Measurements from ENCODE around the gene MARCO. TPM values are rescaled to one million over a fixed set of nuclear protein-coding genes. Genes with fewer than 3 reads are reported as not detected.
A peak's percentile ranks its signal among the peaks of the same experiment; 100 is the strongest.
"Not testable (repeated sequence)": the region's sequence is repeated elsewhere in the genome, so short reads cannot be mapped to it uniquely, and the experiment has no call there.

Gene MARCO
- total RNA-seq, 5 donors from 2014 or later (not counting 1 experiment from before 2014, with no cell fraction given): 0.13 to 0.67 (median 0.47) TPM; not detected in 2

- peaks cover 2% of the 10 kb centered on the region for H3K9me3 ChIP-seq
- WGBS (ENCODE audit: insufficient coverage): no CpG with 5 or more reads among the region's 1 CpG
- Mint-ChIP-seq H3K27me3 (peaks cover 0 to 11% of the 10 kb centered on the region in 2 donors), H3K36me3 (peaks cover 7% of the 10 kb centered on the region), H3K4me1 (peaks cover 9 to 14% (median 11%) of the 10 kb centered on the region in 3 donors), H3K4me3 (no peak overlapping the region), H3K27ac (no peak overlapping the region), H3K9me3 (peaks cover 7 to 8% (median 7%) of the 10 kb centered on the region in 3 donors)
- POLR2A ChIA-PET: no interaction called here
- no peak for ATAC-seq (replicated peaks in 1 of 4)
- H3K27ac ChIP-seq (ENCODE audit: low read length): no peak overlapping the region
- CTCF ChIA-PET: no interaction called here
- peaks cover 0 to 7% of the 10 kb centered on the region in 2 experiments for H3K27me3 ChIP-seq (replicated peaks in 1 of 2; ENCODE audit: control insufficient read depth in 2 of 2, extremely low read depth in 1 of 2, insufficient read depth in 2 of 2, low read length in 1 of 2)
- no peaks in the 10 kb centered on the region for H3K36me3 ChIP-seq (ENCODE audit: control insufficient read depth in 2 of 2, extremely low read depth in 1 of 2, insufficient read depth in 1 of 2, low read length in 1 of 2)
- H3K4me1 ChIP-seq (ENCODE audit: control insufficient read depth in 1 of 2, extremely low read depth in 1 of 2, insufficient read depth in 2 of 2, low read length in 2 of 2): peaks cover 0 to 3% of the 10 kb centered on the region in 2 experiments
- H3K4me3 ChIP-seq (ENCODE audit: control insufficient read depth in 1 of 2, extremely low read depth in 1 of 2, low read length in 1 of 2): no peak overlapping the region
- no peak for DNase-seq
These were observed 4.2 kb upstream of the MARCO start for GRCh38 chr2:118937817-118938216.

GRCh38 chr2:118939994-118940393 lies 2.0 kb upstream of the MARCO start:
- no peaks in the 10 kb centered on the region for H3K36me3 Mint-ChIP-seq
- H3K4me1 ChIP-seq (ENCODE audit: control insufficient read depth in 1 of 2, extremely low read depth in 1 of 2, insufficient read depth in 2 of 2, low read length in 2 of 2): peaks cover 0 to 3% of the 10 kb centered on the region in 2 experiments
- ChIA-PET POLR2A (no interaction called here), CTCF (no interaction called here)
- no peak for ATAC-seq (replicated peaks in 1 of 4)
- H3K27me3 Mint-ChIP-seq: peaks cover 0 to 11% of the 10 kb centered on the region in 2 donors
- peak overlapping the region in 1 of 3 donors; percentile 5 for H3K4me3 Mint-ChIP-seq
- H3K9me3 Mint-ChIP-seq: no peaks in the 10 kb centered on the region
- no peak overlapping the region for H3K27ac Mint-ChIP-seq
- H3K9me3 ChIP-seq: no peaks in the 10 kb centered on the region
- H3K27ac ChIP-seq (ENCODE audit: low read length): no peak overlapping the region
- H3K4me1 Mint-ChIP-seq: peaks cover 9 to 14% (median 11%) of the 10 kb centered on the region in 3 donors
- no peak for DNase-seq
- no peak overlapping the region for H3K4me3 ChIP-seq (ENCODE audit: control insufficient read depth in 1 of 2, extremely low read depth in 1 of 2, low read length in 1 of 2)
- peaks cover 0 to 11% of the 10 kb centered on the region in 2 experiments for H3K27me3 ChIP-seq (replicated peaks in 1 of 2; ENCODE audit: control insufficient read depth in 2 of 2, extremely low read depth in 1 of 2, insufficient read depth in 2 of 2, low read length in 1 of 2)
- no peaks in the 10 kb centered on the region for H3K36me3 ChIP-seq (ENCODE audit: control insufficient read depth in 2 of 2, extremely low read depth in 1 of 2, insufficient read depth in 1 of 2, low read length in 1 of 2)

- H3K4me1 Mint-ChIP-seq: peaks cover 9 to 14% (median 11%) of the 10 kb centered on the region in 3 donors
- ChIA-PET POLR2A (no interaction called here), CTCF (no interaction called here)
- 43% methylated on average over 6 of the region's 9 CpGs for WGBS (ENCODE audit: insufficient coverage)
- peak overlapping the region in 1 of 3 donors; percentile 5 for H3K4me3 Mint-ChIP-seq
- no peaks in the 10 kb centered on the region for H3K36me3 ChIP-seq (ENCODE audit: control insufficient read depth in 2 of 2, extremely low read depth in 1 of 2, insufficient read depth in 1 of 2, low read length in 1 of 2)
- ATAC-seq (replicated peaks in 1 of 4) (peak in 3 of 4 experiments; percentile 55 to 65 (median 60)), DNase-seq (peak in 2 of 35 experiments; percentile 2 to 15)
- no peaks in the 10 kb centered on the region for H3K36me3 Mint-ChIP-seq
- no peaks in the 10 kb centered on the region for H3K9me3 ChIP-seq
- H3K9me3 Mint-ChIP-seq: no peaks in the 10 kb centered on the region
- peak overlapping the region; percentile 31 to 76 for H3K27ac Mint-ChIP-seq
- H3K4me3 ChIP-seq (ENCODE audit: control insufficient read depth in 1 of 2, extremely low read depth in 1 of 2, low read length in 1 of 2): no peak overlapping the region
- H3K27me3 Mint-ChIP-seq: peaks cover 0 to 11% of the 10 kb centered on the region in 2 donors
- H3K4me1 ChIP-seq (ENCODE audit: control insufficient read depth in 1 of 2, extremely low read depth in 1 of 2, insufficient read depth in 2 of 2, low read length in 2 of 2): peaks cover 0 to 3% of the 10 kb centered on the region in 2 experiments
- H3K27me3 ChIP-seq (replicated peaks in 1 of 2; ENCODE audit: control insufficient read depth in 2 of 2, extremely low read depth in 1 of 2, insufficient read depth in 2 of 2, low read length in 1 of 2): peaks cover 0 to 11% of the 10 kb centered on the region in 2 experiments
- H3K27ac ChIP-seq (ENCODE audit: low read length): no peak overlapping the region
These were observed 1.4 kb upstream of the MARCO start for GRCh38 chr2:118940486-118941120.

GRCh38 chr2:118943286-118943685 lies 1.3 kb downstream of the MARCO start:
- CTCF ChIA-PET: interaction anchor here in 1 of 2 donors (0.8 kb wide), 1 partner anchor 62 kb away, joined by 3 read pairs; no protein-coding TSS in a partner anchor

GRCh38 chr2:118945881-118946280 lies 3.9 kb downstream of the MARCO start:
- no peaks in the 10 kb centered on the region for H3K4me1 ChIP-seq (ENCODE audit: control insufficient read depth in 1 of 2, extremely low read depth in 1 of 2, insufficient read depth in 2 of 2, low read length in 2 of 2)
- no peaks in the 10 kb centered on the region for H3K36me3 Mint-ChIP-seq
- H3K9me3 ChIP-seq: no peaks in the 10 kb centered on the region
- WGBS (ENCODE audit: insufficient coverage): no CpG with 5 or more reads among the region's 3 CpGs
- POLR2A ChIA-PET: no interaction called here
- peaks cover 1 to 8% (median 4%) of the 10 kb centered on the region in 3 donors for H3K4me1 Mint-ChIP-seq
- H3K27me3 ChIP-seq (replicated peaks in 1 of 2; ENCODE audit: control insufficient read depth in 2 of 2, extremely low read depth in 1 of 2, insufficient read depth in 2 of 2, low read length in 1 of 2): peaks cover 0 to 4% of the 10 kb centered on the region in 2 experiments
- ATAC-seq (replicated peaks in 1 of 4) (no peak), DNase-seq (no peak)
- H3K27me3 Mint-ChIP-seq: peaks cover 3 to 17% of the 10 kb centered on the region in 2 donors
- H3K27ac Mint-ChIP-seq: no peak overlapping the region
- no peak overlapping the region for H3K27ac ChIP-seq (ENCODE audit: low read length)
- H3K4me3 Mint-ChIP-seq: no peak overlapping the region
- no peaks in the 10 kb centered on the region for H3K36me3 ChIP-seq (ENCODE audit: control insufficient read depth in 2 of 2, extremely low read depth in 1 of 2, insufficient read depth in 1 of 2, low read length in 1 of 2)
- H3K4me3 ChIP-seq (ENCODE audit: control insufficient read depth in 1 of 2, extremely low read depth in 1 of 2, low read length in 1 of 2): no peak overlapping the region
- CTCF ChIA-PET: no interaction called here
- no peaks in the 10 kb centered on the region for H3K9me3 Mint-ChIP-seq

More at GRCh38 chr2:118943286-118943685, 1.3 kb downstream of the MARCO start:
- WGBS (ENCODE audit: insufficient coverage): 50% methylated on average over 1 of the region's 2 CpGs
- Mint-ChIP-seq H3K36me3 (no peaks in the 10 kb centered on the region), H3K4me1 (peaks cover 9 to 14% (median 11%) of the 10 kb centered on the region in 3 donors), H3K4me3 (no peak overlapping the region), H3K27me3 (peaks cover 0 to 17% of the 10 kb centered on the region in 2 donors), H3K9me3 (no peaks in the 10 kb centered on the region), H3K27ac (no peak overlapping the region)
- no peak overlapping the region for H3K4me3 ChIP-seq (ENCODE audit: control insufficient read depth in 1 of 2, extremely low read depth in 1 of 2, low read length in 1 of 2)
- H3K27me3 ChIP-seq (replicated peaks in 1 of 2; ENCODE audit: control insufficient read depth in 2 of 2, extremely low read depth in 1 of 2, insufficient read depth in 2 of 2, low read length in 1 of 2): peaks cover 0 to 11% of the 10 kb centered on the region in 2 experiments
- no peak for ATAC-seq (replicated peaks in 1 of 4)
- no peak for DNase-seq
- POLR2A ChIA-PET: no interaction called here
- H3K27ac ChIP-seq (ENCODE audit: low read length): no peak overlapping the region
- no peaks in the 10 kb centered on the region for H3K9me3 ChIP-seq
- peaks cover 0 to 3% of the 10 kb centered on the region in 2 experiments for H3K4me1 ChIP-seq (ENCODE audit: control insufficient read depth in 1 of 2, extremely low read depth in 1 of 2, insufficient read depth in 2 of 2, low read length in 2 of 2)
- H3K36me3 ChIP-seq (ENCODE audit: control insufficient read depth in 2 of 2, extremely low read depth in 1 of 2, insufficient read depth in 1 of 2, low read length in 1 of 2): no peaks in the 10 kb centered on the region

- H3K4me1 ChIP-seq (ENCODE audit: control insufficient read depth in 1 of 2, extremely low read depth in 1 of 2, insufficient read depth in 2 of 2, low read length in 2 of 2); POLR2A ChIA-PET; H3K36me3 Mint-ChIP-seq; H3K27ac Mint-ChIP-seq; DNase-seq; CTCF ChIA-PET; H3K9me3 Mint-ChIP-seq; H3K4me3 Mint-ChIP-seq; H3K4me3 ChIP-seq (ENCODE audit: control insufficient read depth in 1 of 2, extremely low read depth in 1 of 2, low read length in 1 of 2); H3K9me3 ChIP-seq; H3K4me1 Mint-ChIP-seq; H3K27ac ChIP-seq (ENCODE audit: low read length); ATAC-seq (replicated peaks in 1 of 4); H3K36me3 ChIP-seq (ENCODE audit: control insufficient read depth in 2 of 2, extremely low read depth in 1 of 2, insufficient read depth in 1 of 2, low read length in 1 of 2): not testable (repeated sequence)
- H3K27me3 Mint-ChIP-seq: peaks cover 11 to 17% of the 10 kb centered on the region in 2 donors
- no CpG with 5 or more reads among the region's 3 CpGs for WGBS (ENCODE audit: insufficient coverage)
- H3K27me3 ChIP-seq (replicated peaks in 1 of 2; ENCODE audit: control insufficient read depth in 2 of 2, extremely low read depth in 1 of 2, insufficient read depth in 2 of 2, low read length in 1 of 2): peaks cover 0 to 11% of the 10 kb centered on the region in 2 experiments
These were observed 6.3 kb downstream of the MARCO start for GRCh38 chr2:118948266-118948665.
